ENCODE measurements around the gene ARID1B.
A peak's percentile ranks its signal among the peaks of the same experiment; 100 is the strongest.

Gene ARID1B

GRCh38 chr6:157133856-157134255 lies 356.7 kb downstream of the ARID1B start:
- Histone ChIP-seq H3K27ac (ENCODE audit: extremely low read depth, low read depth, low read length) (no peak overlapping the region), H3K4me1 (ENCODE audit: control insufficient read depth, insufficient read depth, low read length) (no peaks in the 10 kb centered on the region), H3K9me3 (ENCODE audit: control insufficient read depth, insufficient read depth, low read depth, low read length) (no peaks in the 10 kb centered on the region), H3K36me3 (ENCODE audit: control insufficient read depth in 2 of 2, insufficient read depth in 1 of 2, low read length in 2 of 2) (peaks cover 0 to 32% of the 10 kb centered on the region in 2 experiments; a peak in 2 of 3 replicates), H3K4me3 (ENCODE audit: low read depth, low read length) (no peak overlapping the region)
- ChIA-PET POLR2A (no interaction called here), CTCF (no interaction called here)
- TF ChIP-seq ZNF792 (tag by site-specific recombination; IDR thresholded peaks at IDR 0.05) (no peak), OSR2 (tag by site-specific recombination; IDR thresholded peaks at IDR 0.05) (peak; percentile 38; the same call in 1 of the 2 replicates), ZNF488 (tag by site-specific recombination; IDR thresholded peaks at IDR 0.05) (no peak), ZNF610 (tag by site-specific recombination; IDR thresholded peaks at IDR 0.05; ENCODE audit: borderline replicate concordance) (no peak), ZNF16 (tag by site-specific recombination; IDR thresholded peaks at IDR 0.05; ENCODE audit: low read depth) (no peak), ZNF366 (tag by site-specific recombination; conservative IDR thresholded peaks at IDR 0.05) (0 out of 2 replicates have a peak, but pooled peaks have one; percentile 26), ZNF155 (tag by site-specific recombination; IDR thresholded peaks at IDR 0.05) (no peak), PRDM4 (tag by site-specific recombination; IDR thresholded peaks at IDR 0.05) (no peak), ZNF513 (tag by site-specific recombination; IDR thresholded peaks at IDR 0.05) (peak; percentile 84), ZNF266 (tag by site-specific recombination; IDR thresholded peaks at IDR 0.05; ENCODE audit: low read depth) (no peak), ZNF768 (tag by site-specific recombination; IDR thresholded peaks at IDR 0.05) (no peak), ZNF629 (tag by site-specific recombination; IDR thresholded peaks at IDR 0.05) (peak; percentile 40; the same call in 1 of the 2 replicates), MZF1 (tag by site-specific recombination; IDR thresholded peaks at IDR 0.05; ENCODE audit: borderline replicate concordance) (no peak), IKZF3 (tag by site-specific recombination; IDR thresholded peaks at IDR 0.05) (0 out of 2 replicates have a peak, but pooled peaks have one; percentile 31), ZNF335 (tag by site-specific recombination; conservative IDR thresholded peaks at IDR 0.05) (no peak), ZNF423 (tag by site-specific recombination; IDR thresholded peaks at IDR 0.05) (no peak), ZSCAN30 (tag by site-specific recombination; IDR thresholded peaks at IDR 0.05) (no peak), GLIS1 (tag by site-specific recombination; IDR thresholded peaks at IDR 0.05) (no peak), ZNF133 (tag by site-specific recombination; IDR thresholded peaks at IDR 0.05) (no peak), ZNF354C (tag by site-specific recombination; IDR thresholded peaks at IDR 0.05; ENCODE audit: borderline replicate concordance, low read depth) (no peak), ZNF473 (tag by site-specific recombination; IDR thresholded peaks at IDR 0.05) (no peak), ZNF623 (tag by site-specific recombination; IDR thresholded peaks at IDR 0.05) (no peak), ZNF558 (tag by site-specific recombination; IDR thresholded peaks at IDR 0.05) (no peak)
- TF ChIP-seq, protein P1, sequence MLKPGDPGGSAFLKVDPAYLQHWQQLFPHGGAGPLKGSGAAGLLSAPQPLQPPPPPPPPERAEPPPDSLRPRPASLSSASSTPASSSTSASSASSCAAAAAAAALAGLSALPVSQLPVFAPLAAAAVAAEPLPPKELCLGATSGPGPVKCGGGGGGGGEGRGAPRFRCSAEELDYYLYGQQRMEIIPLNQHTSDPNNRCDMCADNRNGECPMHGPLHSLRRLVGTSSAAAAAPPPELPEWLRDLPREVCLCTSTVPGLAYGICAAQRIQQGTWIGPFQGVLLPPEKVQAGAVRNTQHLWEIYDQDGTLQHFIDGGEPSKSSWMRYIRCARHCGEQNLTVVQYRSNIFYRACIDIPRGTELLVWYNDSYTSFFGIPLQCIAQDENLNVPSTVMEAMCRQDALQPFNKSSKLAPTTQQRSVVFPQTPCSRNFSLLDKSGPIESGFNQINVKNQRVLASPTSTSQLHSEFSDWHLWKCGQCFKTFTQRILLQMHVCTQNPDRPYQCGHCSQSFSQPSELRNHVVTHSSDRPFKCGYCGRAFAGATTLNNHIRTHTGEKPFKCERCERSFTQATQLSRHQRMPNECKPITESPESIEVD (tag by site-specific recombination; IDR thresholded peaks at IDR 0.05), result peak; percentile 56; the same call in 1 of the 2 replicates

Measured in HEK293 (cell line).